H1 (cell line): ENCODE results near the gene SMIM8. TPM values are rescaled to one million over a fixed set of nuclear protein-coding genes. Genes with fewer than 3 reads are reported as not detected.

Source experiments
- CTCF ChIA-PET: fragments of 300-600 bp; sonication (Branson Sonifier 250); formaldehyde crosslinking; loops from one replicate; lab custom pipeline; 2021; ENCODE audit not compliant: partially characterized antibody; lab: Charles Lee
- POLR2A ChIA-PET: fragments of 300-600 bp; sonication (Branson Sonifier 250); formaldehyde crosslinking; loops from one replicate; lab custom pipeline; 2021; ENCODE audit warnings: inconsistent platforms; ENCODE audit not compliant: partially characterized antibody; lab: Charles Lee
- DNase-seq, 2 experiments: peaks; one replicate each; pipeline versions ENCODE4 v3.0.0 to v3.0.0-alpha.2; 2010 to 2022; ENCODE audit warnings: low spot score in 2 of 2, low read depth in 1 of 2, mixed read lengths in 1 of 2
- FAIRE-seq: peaks from 2 replicates; lab custom pipeline; 2011; peaks lifted over from hg19 to GRCh38; lab: Jason Lieb, UNC
- H2AFZ ChIP-seq: 2 replicates; pipeline ENCODE4 v1.8.1; 2012; ENCODE audit warnings: low read length, inconsistent platforms
- H2AK5ac ChIP-seq: 2 replicates; pipeline ENCODE4 v1.6.1; 2013; ENCODE audit warnings: low read depth, low read length
- H2BK120ac ChIP-seq: replicated peaks from 2 replicates; pipeline ENCODE3; 2013; ENCODE audit warnings: low read depth, low read length, inconsistent platforms
- H2BK12ac ChIP-seq: 2 replicates; pipeline ENCODE4 v1.6.1; 2013; ENCODE audit warnings: low read depth, low read length
- H2BK15ac ChIP-seq: 2 replicates; pipeline ENCODE4 v1.6.1; 2013; ENCODE audit warnings: low read length
- H2BK20ac ChIP-seq: 2 replicates; pipeline ENCODE4 v1.6.1; 2013; ENCODE audit warnings: low read length
- H2BK5ac ChIP-seq: 2 replicates; pipeline ENCODE4 v1.6.1; 2013; ENCODE audit warnings: low read depth, low read length
- H3K14ac ChIP-seq: 2 replicates; pipeline ENCODE4 v1.6.1; 2013; ENCODE audit warnings: inconsistent platforms; ENCODE audit not compliant: insufficient read length
- H3K18ac ChIP-seq: 2 replicates; pipeline ENCODE4 v1.6.1; 2013; ENCODE audit warnings: low read length; ENCODE audit errors: extremely low read depth
- H3K23ac ChIP-seq: 2 replicates; pipeline ENCODE4 v1.6.1; 2013; ENCODE audit warnings: inconsistent platforms; ENCODE audit not compliant: insufficient read length
- H3K23me2 ChIP-seq: 2 replicates; pipeline ENCODE4 v1.6.1; 2013; ENCODE audit warnings: low read depth, low read length
- H3K27ac ChIP-seq: 2 replicates; pipeline ENCODE4 v1.6.1; 2011; ENCODE audit warnings: low read depth, low read length, inconsistent platforms
- H3K27me3 ChIP-seq, 4 experiments: replicated peaks in 1 of 4; 1 replicate in 1 of 4; 2 replicates in 3 of 4; pipeline versions ENCODE4 v1.6.1 to v1.8.1; 2011 to 2013; ENCODE audit warnings: low read length in 3 of 4, mild to moderate bottlenecking in 3 of 4, inconsistent platforms in 2 of 4, mixed read lengths in 2 of 4, moderate library complexity in 1 of 4; ENCODE audit not compliant: control insufficient read depth in 3 of 4, insufficient read depth in 3 of 4; ENCODE audit errors: extremely low read depth in 1 of 4
- H3K36me3 ChIP-seq, 4 experiments: 2 replicates each; pipeline versions ENCODE4 v1.6.1 to v1.8.1; 2011 to 2013; ENCODE audit warnings: mild to moderate bottlenecking in 4 of 4, low read length in 3 of 4, moderate library complexity in 2 of 4, control low read depth in 1 of 4, inconsistent platforms in 1 of 4; ENCODE audit not compliant: insufficient read depth in 4 of 4, control insufficient read depth in 2 of 4
- H3K4ac ChIP-seq: replicated peaks from 2 replicates; pipeline ENCODE3; 2013; ENCODE audit warnings: low read length, low read depth, mixed read lengths, inconsistent platforms; ENCODE audit not compliant: insufficient read length
- H3K4me1 ChIP-seq, 4 experiments: replicated peaks in 1 of 4; 1 replicate in 1 of 4; 2 replicates in 3 of 4; pipeline versions ENCODE4 v1.6.1 to v1.8.1; 2011 to 2013; ENCODE audit warnings: low read length in 3 of 4, inconsistent platforms in 2 of 4, mixed read lengths in 1 of 4; ENCODE audit not compliant: insufficient read depth in 4 of 4, control insufficient read depth in 3 of 4
- H3K4me2 ChIP-seq, 2 experiments: 2 replicates each; pipeline versions ENCODE4 v1.6.1 to v1.8.1; 2011 to 2013; ENCODE audit warnings: low read depth in 2 of 2, low read length in 2 of 2, control low read depth in 1 of 2, inconsistent platforms in 1 of 2, mild to moderate bottlenecking in 1 of 2; ENCODE audit not compliant: insufficient read depth in 1 of 2
- H3K4me3 ChIP-seq, 4 experiments: fragments of 200-600, 300-600 bp in 1 of 4; sonication (generic), shearing (Covaris generic), sonication (Bioruptor Twin) in 1 of 4; 2 replicates each; pipeline versions ENCODE4 v1.5.1 to v1.8.1; 2011 to 2016; ENCODE audit warnings: low read length in 4 of 4, low read depth in 3 of 4, control low read depth in 2 of 4, inconsistent platforms in 2 of 4, mild to moderate bottlenecking in 2 of 4, mixed read lengths in 1 of 4, moderate library complexity in 1 of 4; ENCODE audit not compliant: insufficient read depth in 2 of 4; ENCODE audit errors: extremely low read depth in 1 of 4
- H3K56ac ChIP-seq: replicated peaks from 2 replicates; pipeline ENCODE3; 2013; ENCODE audit warnings: low read depth, mild to moderate bottlenecking, mixed read lengths, low read length, inconsistent platforms; ENCODE audit not compliant: insufficient read length
- H3K79me1 ChIP-seq: 2 replicates; pipeline ENCODE4 v1.6.1; 2013; ENCODE audit warnings: low read depth, low read length, control low read depth
- H3K79me2 ChIP-seq, 2 experiments: 2 replicates each; pipeline versions ENCODE4 v1.6.1 to v1.8.1; 2012 to 2013; ENCODE audit warnings: low read length in 2 of 2, mild to moderate bottlenecking in 2 of 2, inconsistent platforms in 1 of 2; ENCODE audit not compliant: insufficient read depth in 2 of 2, control insufficient read depth in 1 of 2
- H3K9ac ChIP-seq, 4 experiments: replicated peaks in 1 of 4; 1 replicate in 1 of 4; 2 replicates in 3 of 4; pipeline versions ENCODE4 v1.6.1 to v1.8.1; 2011 to 2013; ENCODE audit warnings: low read depth in 3 of 4, low read length in 3 of 4, control low read depth in 2 of 4, mild to moderate bottlenecking in 2 of 4, moderate library complexity in 2 of 4, inconsistent platforms in 1 of 4; ENCODE audit errors: extremely low read depth in 1 of 4
- H3K9me3 ChIP-seq, 2 experiments: 2 replicates each; pipeline versions ENCODE4 v1.6.1 to v1.8.1; 2012 to 2013; ENCODE audit warnings: mild to moderate bottlenecking in 2 of 2, moderate library complexity in 2 of 2, control low read depth in 1 of 2, inconsistent platforms in 1 of 2, low read depth in 1 of 2, low read length in 1 of 2, mixed read lengths in 1 of 2; ENCODE audit not compliant: insufficient read depth in 2 of 2
- H4K20me1 ChIP-seq, 2 experiments: replicated peaks in 1 of 2; 2 replicates each; pipeline versions ENCODE3 to v1.8.1; 2011 to 2013; ENCODE audit warnings: inconsistent platforms in 2 of 2, low read length in 2 of 2, mild to moderate bottlenecking in 1 of 2; ENCODE audit not compliant: insufficient read depth in 2 of 2, control insufficient read depth in 1 of 2
- H4K5ac ChIP-seq: 2 replicates; pipeline ENCODE4 v1.6.1; 2013; ENCODE audit warnings: low read length, low read depth, mixed read lengths, inconsistent platforms; ENCODE audit not compliant: insufficient read length
- H4K8ac ChIP-seq: 2 replicates; pipeline ENCODE4 v1.8.0; 2013; ENCODE audit warnings: mild to moderate bottlenecking, moderate library complexity, low read length, inconsistent platforms; ENCODE audit not compliant: insufficient read depth; ENCODE audit errors: extremely low read depth
- H4K91ac ChIP-seq: replicated peaks from 2 replicates; pipeline ENCODE3; 2013; ENCODE audit warnings: low read length, mixed read lengths, inconsistent platforms; ENCODE audit not compliant: insufficient read length
- BACH1 ChIP-seq: IDR thresholded peaks from 2 replicates; pipeline ENCODE4 v1.6.1; 2012; ENCODE audit warnings: low read length, improper control_type of control experiment
- CBX8 ChIP-seq: fragments of 300-800, 300-1000 bp; sonication (generic); IDR thresholded peaks from 2 replicates; pipeline ENCODE4 v1.7.1; 2016; ENCODE audit warnings: low read depth, low read length, borderline replicate concordance
- CHD2 ChIP-seq: IDR thresholded peaks from 2 replicates; pipeline ENCODE4 v1.6.1; 2012; ENCODE audit warnings: low read length, improper control_type of control experiment
- CREB1 ChIP-seq: IDR thresholded peaks from 2 replicates; pipeline ENCODE4 v1.6.1; 2012; ENCODE audit warnings: inconsistent platforms
- EGR1 ChIP-seq: IDR thresholded peaks from 2 replicates; pipeline ENCODE4 v1.6.1; 2011; ENCODE audit warnings: low read depth, low read length, borderline replicate concordance
- EP300 ChIP-seq, 2 experiments: IDR thresholded peaks; 1 replicate in 1 of 2; 2 replicates in 1 of 2; pipeline ENCODE4 v1.6.1; 2011 to 2012; ENCODE audit warnings: low read depth in 2 of 2, low read length in 2 of 2, mild to moderate bottlenecking in 2 of 2, borderline replicate concordance in 1 of 2, inconsistent platforms in 1 of 2, moderate library complexity in 1 of 2
- EZH2 ChIP-seq: fragments of 200-600 bp; sonication (generic); IDR thresholded peaks from 2 replicates; pipeline ENCODE4 v1.7.1; 2012; ENCODE audit warnings: low read depth, mild to moderate bottlenecking, moderate library complexity, low read length, inconsistent platforms; ENCODE audit not compliant: severe bottlenecking
- FOSL1 ChIP-seq: IDR thresholded peaks from 2 replicates; pipeline ENCODE4 v1.6.1; 2011; ENCODE audit warnings: mild to moderate bottlenecking, low read depth, low read length, moderate library complexity; ENCODE audit not compliant: insufficient read depth
- JUN ChIP-seq: IDR thresholded peaks from 2 replicates; pipeline ENCODE4 v1.6.1; 2011; ENCODE audit warnings: low read depth, mild to moderate bottlenecking, improper control_type of control experiment, low read length
- JUND ChIP-seq: IDR thresholded peaks from 2 replicates; pipeline ENCODE4 v1.6.1; 2011; ENCODE audit warnings: mild to moderate bottlenecking, improper control_type of control experiment, low read length
- KDM4A ChIP-seq: IDR thresholded peaks from one replicate; pipeline ENCODE4 v1.7.1; 2012; ENCODE audit warnings: low read depth, mild to moderate bottlenecking, moderate library complexity, low read length, inconsistent platforms; ENCODE audit not compliant: severe bottlenecking
- POU5F1 ChIP-seq: IDR thresholded peaks from 2 replicates; pipeline ENCODE4 v1.6.1; 2011; ENCODE audit warnings: low read depth, mild to moderate bottlenecking, low read length, moderate library complexity
- RNF2 ChIP-seq: fragments of 200-900, 300-1000 bp; sonication (generic); IDR thresholded peaks from 2 replicates; pipeline ENCODE4 v1.7.1; 2016; ENCODE audit warnings: borderline replicate concordance, low read depth, mild to moderate bottlenecking, antibody characterized with exemption, low read length; ENCODE audit not compliant: poor library complexity, severe bottlenecking; ENCODE audit errors: missing control alignments
- USF2 ChIP-seq: IDR thresholded peaks from 2 replicates; pipeline ENCODE4 v1.6.1; 2011; ENCODE audit warnings: low read length, improper control_type of control experiment
- WGBS, 2 experiments: shearing (Covaris generic) in 1 of 2; methylation state at CpG; one replicate each; pipeline versions ENCODE4 v1.1.6 to v1.1.7; 2013 to 2015; ENCODE audit warnings: low lambda C conversion rate in 2 of 2, mixed read lengths in 2 of 2, inconsistent platforms in 1 of 2, low coverage in 1 of 2, missing lambda C conversion rate in 1 of 2; ENCODE audit not compliant: insufficient replicate concordance in 2 of 2, insufficient coverage in 1 of 2, insufficient read length in 1 of 2; ENCODE audit errors: extremely low coverage in 1 of 2, missing lambda C conversion rate in 1 of 2; 5-methylcytosine and 5-hydroxymethylcytosine counted together
- polyA plus RNA-seq, 7 experiments: library from polyadenylated mRNA; depleted of rRNA in 3 of 7; stranded (reverse) in 5 of 7; unstranded in 2 of 7; fragments of >200 nt in 5 of 7; fragments of 200-250 nt in 2 of 7; gene quantifications; 1 replicate in 5 of 7; 2 replicates in 1 of 7; 4 replicates in 1 of 7; pipeline versions ENCODE4 v1.2.1 to v1.2.3, GENCODE V29; 2011 to 2013; ENCODE audit warnings: missing spikeins in 2 of 7, mixed read lengths in 2 of 7
- total RNA-seq: library from RNA; stranded (reverse); fragmentation: NEBNext Ultra II Directional; extraction: Animal tissue kit (Norgen Biotek cat#: 25700); gene quantifications from 2 replicates; pipeline ENCODE4 v1.2.1, GENCODE V29; 2021

SMIM8 gene
- total and polyA plus RNA-seq, 2 of the 8 experiments (the other 6 are each of a cell fraction or from before 2014, with no cell fraction given): 3.0 to 10.7 TPM

DNA sequence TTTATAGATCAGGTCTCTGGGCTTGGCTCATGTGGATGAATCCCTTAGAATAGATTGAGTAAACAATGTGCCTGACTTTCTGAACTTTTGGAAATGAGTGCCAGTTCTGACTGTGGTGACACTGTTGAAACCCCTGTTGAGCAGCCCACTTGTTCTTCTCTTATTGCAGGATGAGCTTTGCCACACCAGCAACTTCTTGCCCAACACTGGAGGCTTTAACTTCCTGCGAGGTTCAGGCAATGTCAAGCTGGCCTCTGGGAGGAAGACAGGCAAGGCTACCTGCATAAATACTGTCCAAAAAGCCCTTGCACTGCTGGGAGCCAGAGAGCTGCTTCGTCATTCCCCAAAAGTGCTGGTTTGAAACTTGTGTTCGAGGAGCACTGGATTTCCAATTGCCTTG, 32.8 kb upstream of the SMIM8 start:
- H3K9ac ChIP-seq: no peak overlapping the region
- POLR2A ChIA-PET: interaction anchor here (1.3 kb wide), 1 partner anchor 10 kb away, joined by 4 read pairs; no protein-coding TSS in a partner anchor
- no peak overlapping the region for H2AK5ac ChIP-seq
- H4K5ac ChIP-seq: no peak overlapping the region
- H3K4ac ChIP-seq: no peak overlapping the region
- no peaks in the 10 kb centered on the region for H3K79me2 ChIP-seq
- H3K4me1 ChIP-seq: no peaks in the 10 kb centered on the region
- H2BK20ac ChIP-seq: no peak overlapping the region
- H3K18ac ChIP-seq: no peak overlapping the region
- DNase-seq: no peak
- no peak overlapping the region for H4K8ac ChIP-seq
- 85% methylated on average over 3 of the region's 3 CpGs; no CpG with 5 or more reads in 1 of the 2 experiments for WGBS, 2 experiments
- CTCF ChIA-PET: no interaction called here
- no peaks in the 10 kb centered on the region for H3K36me3 ChIP-seq
- no peaks in the 10 kb centered on the region for H4K20me1 ChIP-seq
- no peak overlapping the region for H2AFZ ChIP-seq
- H3K14ac ChIP-seq: no peak overlapping the region
- no peak overlapping the region for H3K23ac ChIP-seq
- H3K79me1 ChIP-seq: no peaks in the 10 kb centered on the region
- H3K4me3 ChIP-seq: no peak overlapping the region
- no peak overlapping the region for H4K91ac ChIP-seq
- H3K23me2 ChIP-seq: no peaks in the 10 kb centered on the region; the same call in 1 of the 2 replicates
- no peak overlapping the region for H2BK120ac ChIP-seq
- H2BK12ac ChIP-seq: no peak overlapping the region
- no peak overlapping the region for H3K56ac ChIP-seq
- H3K4me2 ChIP-seq: no peak overlapping the region
- H2BK5ac ChIP-seq: no peak overlapping the region
- no peak overlapping the region for H2BK15ac ChIP-seq
- H3K27me3 ChIP-seq: no peaks in the 10 kb centered on the region
- FAIRE-seq: no peak
- H3K9me3 ChIP-seq: no peaks in the 10 kb centered on the region
- no peak overlapping the region for H3K27ac ChIP-seq
- no peak for TF ChIP-seq FOSL1
- no peak for TF ChIP-seq KDM4A
- no peak for TF ChIP-seq POU5F1
- no peak for TF ChIP-seq CBX8
- TF ChIP-seq EZH2: no peak
- no peak for TF ChIP-seq BACH1
- no peak for TF ChIP-seq EP300 (IDR thresholded peaks at IDR 0.05; ENCODE audit: borderline replicate concordance in 1 of 2, low read depth in 2 of 2, low read length in 2 of 2)
- no peak for TF ChIP-seq USF2
- TF ChIP-seq CHD2: no peak
- no peak for TF ChIP-seq RNF2
- no peak for TF ChIP-seq EGR1
- no peak for TF ChIP-seq JUN
- no peak for TF ChIP-seq CREB1
- no peak for TF ChIP-seq JUND
